ENCODE results near the gene WWOX.

DNA sequence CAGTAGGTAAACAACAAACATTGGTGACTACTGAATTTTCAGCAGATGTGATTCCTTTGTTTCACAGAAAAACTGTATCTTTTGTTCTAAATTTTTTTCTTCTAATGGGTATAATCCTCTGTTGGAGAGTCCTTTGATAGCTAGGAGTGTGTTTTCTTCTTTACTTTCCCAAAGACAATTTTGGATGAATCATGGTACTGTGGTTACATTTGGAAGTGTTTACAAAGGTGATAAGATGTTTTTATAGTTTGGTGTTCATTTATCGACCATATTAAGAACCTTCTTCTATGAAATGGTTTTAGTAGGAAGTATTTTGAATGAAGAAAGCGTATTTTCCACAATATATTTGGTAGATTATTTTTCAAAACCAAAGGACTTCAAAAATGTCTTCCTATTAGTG, 333.7 kb downstream of the WWOX start:
- TF ChIP-seq, protein P1, sequence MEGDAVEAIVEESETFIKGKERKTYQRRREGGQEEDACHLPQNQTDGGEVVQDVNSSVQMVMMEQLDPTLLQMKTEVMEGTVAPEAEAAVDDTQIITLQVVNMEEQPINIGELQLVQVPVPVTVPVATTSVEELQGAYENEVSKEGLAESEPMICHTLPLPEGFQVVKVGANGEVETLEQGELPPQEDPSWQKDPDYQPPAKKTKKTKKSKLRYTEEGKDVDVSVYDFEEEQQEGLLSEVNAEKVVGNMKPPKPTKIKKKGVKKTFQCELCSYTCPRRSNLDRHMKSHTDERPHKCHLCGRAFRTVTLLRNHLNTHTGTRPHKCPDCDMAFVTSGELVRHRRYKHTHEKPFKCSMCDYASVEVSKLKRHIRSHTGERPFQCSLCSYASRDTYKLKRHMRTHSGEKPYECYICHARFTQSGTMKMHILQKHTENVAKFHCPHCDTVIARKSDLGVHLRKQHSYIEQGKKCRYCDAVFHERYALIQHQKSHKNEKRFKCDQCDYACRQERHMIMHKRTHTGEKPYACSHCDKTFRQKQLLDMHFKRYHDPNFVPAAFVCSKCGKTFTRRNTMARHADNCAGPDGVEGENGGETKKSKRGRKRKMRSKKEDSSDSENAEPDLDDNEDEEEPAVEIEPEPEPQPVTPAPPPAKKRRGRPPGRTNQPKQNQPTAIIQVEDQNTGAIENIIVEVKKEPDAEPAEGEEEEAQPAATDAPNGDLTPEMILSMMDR (IDR thresholded peaks at IDR 0.05): no peak
- no peak for TF ChIP-seq POLR2A (IDR thresholded peaks at IDR 0.05)

Measured in right lobe of liver (tissue), 4 donors.